HepG2 (cell line): Measurements from ENCODE around the gene MMP25. TPM values are rescaled to one million over a fixed set of nuclear protein-coding genes. Genes with fewer than 3 reads are reported as not detected.

ENCODE experiments used
- ESRRA ChIP-seq: sonication (generic); formaldehyde crosslinking; IDR thresholded peaks from 2 replicates; pipeline ENCODE4 v1.5.1; 2020; ENCODE audit warnings: mild to moderate bottlenecking, low read depth, missing genetic modification reagents
- FOXP4 ChIP-seq: sonication (generic); formaldehyde crosslinking; IDR thresholded peaks from 2 replicates; pipeline ENCODE4 v1.4.0; 2020; ENCODE audit warnings: missing genetic modification reagents
- IKZF1 ChIP-seq: fragments of 450-650 bp; IDR thresholded peaks from 2 replicates; pipeline ENCODE4 v1.7.1; 2016
- IRF1 ChIP-seq: sonication (generic); formaldehyde crosslinking; IDR thresholded peaks from 2 replicates; pipeline ENCODE4 v1.4.0; 2020; ENCODE audit warnings: low read depth, mild to moderate bottlenecking, missing genetic modification reagents
- MBD4 ChIP-seq: IDR thresholded peaks from 2 replicates; pipeline ENCODE4 v1.6.1; 2012; ENCODE audit warnings: low read length, inconsistent platforms, borderline replicate concordance
- RXRA ChIP-seq: sonication (generic); formaldehyde crosslinking; IDR thresholded peaks from 2 replicates; pipeline ENCODE4 v1.5.1; 2020; ENCODE audit warnings: missing genetic modification reagents
- SRY ChIP-seq: sonication (generic); formaldehyde crosslinking; IDR thresholded peaks from 2 replicates; pipeline ENCODE4 v1.8.0; 2022; ENCODE audit warnings: mild to moderate bottlenecking, missing genetic modification reagents
- TAF1 ChIP-seq: sonication (generic); formaldehyde crosslinking; IDR thresholded peaks from 2 replicates; pipeline ENCODE4 v1.4.0; 2020; ENCODE audit warnings: missing genetic modification reagents
- ZBTB4 ChIP-seq: sonication (generic); formaldehyde crosslinking; IDR thresholded peaks from 2 replicates; pipeline ENCODE4 v1.4.0; 2020; ENCODE audit warnings: missing genetic modification reagents, mild to moderate bottlenecking, borderline replicate concordance
- ZEB1 ChIP-seq: IDR thresholded peaks from 2 replicates; pipeline ENCODE4 v1.6.1; 2012; ENCODE audit warnings: mild to moderate bottlenecking, low read depth, inconsistent platforms; ENCODE audit not compliant: insufficient replicate concordance
- ZFP1 ChIP-seq: IDR thresholded peaks from 2 replicates; pipeline ENCODE4 v1.6.1; 2016
- ZFP62 ChIP-seq: sonication (generic); formaldehyde crosslinking; IDR thresholded peaks from 2 replicates; pipeline ENCODE4 v1.4.0; 2020; ENCODE audit warnings: missing genetic modification reagents
- ZNF142 ChIP-seq: sonication (generic); formaldehyde crosslinking; IDR thresholded peaks from 2 replicates; pipeline ENCODE4 v1.4.0; 2020; ENCODE audit warnings: missing genetic modification reagents
- ZNF746 ChIP-seq: sonication (generic); formaldehyde crosslinking; IDR thresholded peaks from 2 replicates; pipeline ENCODE4 v1.8.0; 2022; ENCODE audit warnings: mild to moderate bottlenecking, missing genetic modification reagents
- ZNF816 ChIP-seq: sonication (generic); formaldehyde crosslinking; IDR thresholded peaks from 2 replicates; pipeline ENCODE4 v1.8.0; 2022; ENCODE audit warnings: missing genetic modification reagents, mild to moderate bottlenecking, borderline replicate concordance
- ZSCAN21 ChIP-seq: sonication (generic); formaldehyde crosslinking; IDR thresholded peaks from 2 replicates; pipeline ENCODE4 v1.8.0; 2022; ENCODE audit warnings: mild to moderate bottlenecking, missing genetic modification reagents, moderate library complexity, borderline replicate concordance
- ZSCAN22 ChIP-seq: sonication (generic); formaldehyde crosslinking; IDR thresholded peaks from 2 replicates; pipeline ENCODE4 v1.4.0; 2020; ENCODE audit warnings: mild to moderate bottlenecking, missing genetic modification reagents
- polyA plus RNA-seq, 8 experiments: library from polyadenylated mRNA; depleted of rRNA in 3 of 8; stranded (reverse) in 7 of 8; unstranded in 1 of 8; fragments of >200 nt; fragmentation: Illumina TruSeq in 4 of 8; extraction: Trizol in 4 of 8; gene quantifications; 2 replicates each; pipeline versions ENCODE4 v1.2.1 to v1.2.3, GENCODE V29; 2011 to 2016; ENCODE audit warnings: low read depth in 4 of 8, missing spikeins in 1 of 8, mixed read lengths in 1 of 8; ENCODE audit not compliant: insufficient read depth in 1 of 8
- total RNA-seq, 5 experiments: library from RNA; depleted of rRNA; stranded (reverse); fragments of >200 nt; fragmentation: Illumina TruSeq; extraction: Trizol; gene quantifications; 2 replicates each; pipeline ENCODE4 v1.2.3, GENCODE V29; 2016; ENCODE audit warnings: low read depth in 1 of 5

The MMP25 gene
- total and polyA plus RNA-seq, 2 of the 13 experiments (the other 11 are each of a cell fraction or from before 2014, with no cell fraction given): 0.04 to 0.08 TPM

- TF ChIP-seq ZBTB4 (CRISPR knock-in tag): 0 out of 2 replicates have a peak, but pooled peaks have one; percentile 50
- no peak for TF ChIP-seq ZSCAN22 (CRISPR knock-in tag)
- TF ChIP-seq ZFP1 (CRISPR knock-in tag): no peak
- TF ChIP-seq ZFP62: no peak
- peak; percentile 36; the same call in 1 of the 2 replicates for TF ChIP-seq ZNF142 (CRISPR knock-in tag)
- peak; percentile 86; the same call in 1 of the 2 replicates for TF ChIP-seq ZSCAN21 (CRISPR knock-in tag)
- no peak for TF ChIP-seq ZEB1
- TF ChIP-seq RXRA (CRISPR knock-in tag): peak; percentile 77; the same call in 1 of the 2 replicates
- TF ChIP-seq IRF1: 0 out of 2 replicates have a peak, but pooled peaks have one; percentile 38
- TF ChIP-seq ZNF816: peak; percentile 55; the same call in 1 of the 2 replicates
- 0 out of 2 replicates have a peak, but pooled peaks have one; percentile 21 for TF ChIP-seq FOXP4 (CRISPR knock-in tag)
- peak; percentile 56; the same call in 1 of the 2 replicates for TF ChIP-seq TAF1 (CRISPR knock-in tag)
- no peak; the same call in 1 of the 2 replicates for TF ChIP-seq ZNF746 (CRISPR knock-in tag)
- no peak for TF ChIP-seq IKZF1
- no peak for TF ChIP-seq MBD4
- TF ChIP-seq SRY (CRISPR knock-in tag): 0 out of 2 replicates have a peak, but pooled peaks have one; percentile 54
- TF ChIP-seq ESRRA (CRISPR knock-in tag): peak; percentile 76
Observed at GRCh38 chr16:3059041-3059722, 12.8 kb downstream of the MMP25 start (continued).
